ENCODE results near the gene SND1.
"Not testable (repeated sequence)": the region's sequence is repeated elsewhere in the genome, so short reads cannot be mapped to it uniquely, and the experiment has no call there.

GRCh38 chr7:128109424-128109969, 457.5 kb downstream of the SND1 start:
- not testable (repeated sequence) for TF ChIP-seq CTCF (IDR thresholded peaks at IDR 0.05; ENCODE audit: low read depth, low read length, missing input control); GABPA (IDR thresholded peaks at IDR 0.05 in 1 of 2, conservative IDR thresholded peaks at IDR 0.05 in 1 of 2); JUND (IDR thresholded peaks at IDR 0.05); YY1 (IDR thresholded peaks at IDR 0.05); REST (IDR thresholded peaks at IDR 0.05); HNF4A (conservative IDR thresholded peaks at IDR 0.05); RAD21 (IDR thresholded peaks at IDR 0.05); RXRA (IDR thresholded peaks at IDR 0.05)

Measured in liver (tissue), 3 donors.